NCI-H1930 (cell line): ENCODE results near the gene DST.

ENCODE experiments used
- DNase-seq, 2 experiments: peaks; one replicate each; lab custom pipeline; 2025; lab: John Stamatoyannopoulos, UW

DST gene

GRCh38 chr6:56624046-56624727 lies 18.5 kb downstream of the DST start:
- no peak for DNase-seq

GRCh38 chr6:56620229-56620868 lies 22.3 kb downstream of the DST start:
- DNase-seq, result no peak

DNA sequence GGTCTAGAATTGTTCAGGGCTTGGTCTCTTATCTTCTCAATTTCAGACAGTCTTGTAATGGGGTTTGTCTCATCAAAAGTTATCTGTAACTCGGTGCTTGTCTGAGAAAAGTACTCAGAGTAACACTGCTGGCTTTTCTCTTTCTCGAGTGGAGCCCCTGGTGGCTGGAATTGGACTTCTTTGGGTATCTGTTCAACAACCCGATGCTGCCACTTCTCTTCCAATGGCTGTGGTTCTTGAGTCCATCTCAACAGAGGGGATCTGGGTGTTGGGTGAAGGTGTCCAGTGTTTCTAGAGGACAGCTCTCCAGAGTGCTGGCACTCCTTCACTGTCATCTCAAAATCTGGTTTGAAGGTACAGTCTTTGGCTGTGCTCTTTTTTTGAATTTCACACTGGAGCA lies 24.6 kb downstream of the DST start:
- DNase-seq, result no peak

DNA sequence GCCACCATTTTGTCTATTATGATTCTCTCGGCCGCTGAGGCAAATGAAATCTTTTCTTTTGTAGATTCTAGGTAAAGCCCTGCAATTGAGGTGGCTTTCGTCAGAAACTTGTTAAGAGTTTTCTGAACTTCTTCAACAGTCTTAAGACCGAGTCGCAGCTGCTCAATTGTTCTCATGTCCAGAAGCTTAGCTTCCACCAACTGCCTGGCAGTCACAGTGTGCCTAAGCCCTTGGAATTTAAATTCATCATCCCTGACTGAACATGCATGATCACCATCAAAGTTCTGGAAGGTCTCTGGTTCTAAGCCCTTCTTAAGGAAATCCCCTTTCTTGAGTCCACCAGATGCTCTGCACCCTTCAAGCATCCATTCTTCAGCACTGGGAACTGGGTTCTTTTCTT lies 25.7 kb downstream of the DST start:
- DNase-seq, result no peak

DNA sequence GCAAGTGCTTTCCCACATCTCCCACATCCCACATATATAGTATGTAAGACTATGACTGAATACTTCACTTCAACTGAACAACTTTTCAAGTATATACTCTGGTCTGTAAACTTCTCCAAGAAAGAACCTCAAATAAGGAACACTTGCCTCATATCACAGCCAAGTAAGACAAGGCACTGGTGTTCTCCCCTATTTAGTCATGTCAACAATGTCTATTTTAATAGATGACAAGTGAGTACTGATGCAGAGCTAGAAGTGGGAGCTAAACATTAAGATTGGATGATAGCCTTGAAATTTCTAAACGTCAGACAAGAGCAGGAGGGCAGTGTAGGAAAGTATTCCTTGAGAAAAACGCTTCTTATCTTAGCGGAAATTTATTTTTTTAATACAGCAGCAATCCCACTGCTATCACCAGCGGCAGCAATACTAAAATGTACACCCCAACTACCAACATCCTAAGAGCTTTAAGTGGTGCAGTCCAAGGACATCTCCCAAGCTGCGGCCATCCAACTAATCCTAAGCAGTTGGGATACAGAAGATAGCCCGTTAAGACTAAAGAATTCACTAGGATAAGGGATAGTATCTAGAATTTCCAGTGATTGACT lies 29.3 kb downstream of the DST start:
- no peak for DNase-seq

DNA sequence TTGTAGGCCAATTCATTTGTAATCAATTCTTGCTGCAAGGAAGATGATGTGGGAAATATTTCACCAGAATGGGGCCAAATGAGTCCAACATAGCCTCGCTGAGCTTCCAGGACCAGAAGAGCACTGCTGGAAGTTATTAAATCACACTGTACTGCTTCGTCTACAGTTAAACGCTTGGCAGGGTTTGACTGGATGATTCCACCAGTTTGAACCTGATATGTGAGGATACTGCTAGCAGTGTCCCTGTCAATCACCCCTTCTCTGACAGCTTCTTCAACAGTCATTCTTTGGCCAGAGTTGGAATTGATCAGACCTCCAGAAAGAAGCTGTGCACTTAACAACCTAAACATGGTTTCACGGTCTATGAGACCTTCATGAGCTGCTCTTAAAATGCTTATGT lies 34.4 kb downstream of the DST start:
- no peak for DNase-seq

DNA sequence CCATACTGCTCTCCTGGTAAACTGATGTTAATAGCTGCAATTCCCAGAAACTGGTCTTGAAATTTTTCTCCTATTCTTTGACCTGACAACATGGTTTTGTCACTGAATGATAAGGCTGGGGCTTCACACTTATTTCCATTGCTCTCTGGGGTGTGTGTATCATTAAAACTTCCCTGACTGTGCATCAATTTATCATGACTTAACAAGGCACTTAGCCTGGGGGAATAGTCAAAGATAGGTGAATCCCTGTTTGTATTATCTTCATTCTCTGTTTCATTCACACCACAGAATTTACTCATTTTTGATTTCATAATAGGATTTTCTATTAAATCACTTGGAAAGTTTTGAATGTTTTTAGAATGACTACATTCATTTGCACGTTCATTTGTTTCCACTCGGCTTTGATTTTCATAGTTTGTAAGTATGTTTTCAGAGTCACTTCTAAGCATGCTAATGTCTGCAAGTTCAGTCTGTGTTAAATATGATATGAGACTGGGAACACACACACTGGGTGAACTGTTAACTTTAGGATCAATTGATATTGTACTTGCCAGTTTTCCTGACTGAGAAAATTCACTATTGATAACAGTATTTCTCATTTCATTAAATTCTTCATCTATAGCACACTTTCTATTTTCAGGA lies 35.5 kb downstream of the DST start:
- DNase-seq, result no peak

- DNase-seq, result no peak
Observed at GRCh38 chr6:56605435-56605834, 37.3 kb downstream of the DST start.

GRCh38 chr6:56604186-56604585 lies 38.5 kb downstream of the DST start:
- DNase-seq, result no peak

DNA sequence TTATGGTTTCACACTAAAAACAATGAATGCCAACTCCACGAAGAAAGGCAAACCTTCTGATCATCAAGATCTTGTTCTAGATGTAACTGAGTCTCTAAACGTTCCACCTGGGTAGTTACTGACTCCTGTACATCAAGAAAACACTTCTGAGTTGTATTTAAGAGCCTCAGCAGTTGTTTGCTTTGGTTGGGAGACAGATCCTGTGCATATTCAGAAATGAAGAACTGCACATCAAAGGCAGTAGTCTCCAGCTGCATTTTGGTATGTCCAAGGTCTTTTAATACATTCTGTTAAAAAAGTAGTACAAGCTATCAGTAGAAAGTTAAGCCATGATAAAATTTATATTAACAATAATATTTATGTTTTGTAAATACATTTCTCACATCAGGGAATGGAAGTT lies 41.3 kb downstream of the DST start:
- no peak for DNase-seq

DNA sequence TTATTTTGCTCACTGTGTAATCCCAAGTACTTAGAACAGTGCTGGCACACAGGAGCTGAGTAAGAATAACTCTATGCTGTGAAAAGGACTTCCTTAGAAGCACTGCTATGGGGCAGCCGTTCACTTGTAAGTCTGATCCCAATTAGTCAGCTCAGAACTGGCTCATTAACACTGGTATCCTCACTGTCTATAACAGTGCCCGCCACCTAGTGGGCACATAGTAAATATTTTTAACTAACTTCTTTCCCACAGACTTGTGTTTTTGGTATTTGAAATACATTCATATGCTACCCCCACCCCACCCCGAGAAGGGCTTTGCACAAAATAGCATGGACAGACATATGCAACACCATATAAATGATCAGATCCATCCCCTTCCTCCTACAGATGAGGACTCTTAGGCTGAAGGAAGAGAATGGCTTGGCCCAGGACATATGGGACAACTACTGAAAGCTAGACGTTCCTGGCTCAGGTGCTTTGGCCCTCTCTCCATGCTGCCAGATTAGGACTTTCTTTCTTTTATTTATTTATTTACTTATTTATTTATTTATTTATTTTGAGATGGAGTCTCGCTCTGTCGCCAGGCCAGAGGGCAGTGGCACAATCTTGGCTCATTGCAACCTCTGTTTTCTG lies 47.1 kb downstream of the DST start:
- DNase-seq, result peak; percentile 17 to 40

DNA sequence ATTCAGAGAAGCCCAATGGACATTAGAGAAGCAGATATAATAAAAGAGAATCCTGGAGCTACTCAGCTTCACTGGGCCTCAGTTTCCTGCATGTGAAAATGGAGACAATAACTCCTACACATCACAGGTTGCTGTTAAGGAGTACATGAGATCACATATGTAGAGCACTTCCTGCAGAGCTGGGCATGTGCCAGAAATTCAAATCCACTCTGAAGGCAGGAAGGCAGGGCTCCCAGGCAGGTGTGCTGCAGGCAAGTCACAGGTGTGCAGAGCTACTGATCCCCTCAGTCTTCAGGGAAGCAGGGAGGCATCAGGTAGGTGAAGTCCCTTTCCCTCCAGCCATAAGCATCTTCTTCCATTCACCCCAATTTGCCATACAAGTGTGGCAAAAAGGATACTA lies 48.0 kb downstream of the DST start:
- no peak for DNase-seq

- no peak for DNase-seq
Observed at GRCh38 chr6:56593801-56594318, 48.8 kb downstream of the DST start.

GRCh38 chr6:56582236-56582635 lies 60.5 kb downstream of the DST start:
- no peak for DNase-seq

DNA sequence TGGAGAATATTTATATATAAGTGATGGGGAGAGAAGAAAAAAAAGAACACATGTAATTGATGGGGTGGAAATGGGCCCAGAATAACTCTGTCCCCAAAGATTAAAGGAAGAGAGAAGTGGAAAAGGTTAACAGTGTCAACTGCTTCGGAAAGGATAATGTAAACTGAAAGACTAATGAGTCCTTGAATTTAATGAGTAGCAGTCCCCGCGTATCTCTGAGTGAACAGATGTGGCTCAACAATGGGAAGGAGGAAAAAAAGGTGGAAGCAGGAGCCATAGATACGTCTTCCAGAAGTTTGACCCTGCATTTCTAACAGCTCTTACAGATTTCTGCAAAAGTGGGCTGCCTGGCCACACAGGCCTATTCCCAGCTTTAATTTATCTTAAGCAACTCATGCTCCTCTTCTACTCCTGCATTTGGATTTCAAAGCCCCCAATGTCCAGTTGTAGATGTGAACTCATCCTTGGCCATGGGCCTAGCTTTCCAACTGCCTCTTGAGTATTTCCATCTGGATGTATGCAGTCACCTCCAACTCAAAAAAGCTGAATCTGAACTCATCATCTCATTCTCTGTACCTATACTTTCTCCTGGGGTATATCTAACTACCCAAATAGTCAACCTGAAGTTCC lies 61.3 kb downstream of the DST start:
- DNase-seq, result no peak

- no peak for DNase-seq
Observed at GRCh38 chr6:56580271-56580670, 62.4 kb downstream of the DST start.

DNA sequence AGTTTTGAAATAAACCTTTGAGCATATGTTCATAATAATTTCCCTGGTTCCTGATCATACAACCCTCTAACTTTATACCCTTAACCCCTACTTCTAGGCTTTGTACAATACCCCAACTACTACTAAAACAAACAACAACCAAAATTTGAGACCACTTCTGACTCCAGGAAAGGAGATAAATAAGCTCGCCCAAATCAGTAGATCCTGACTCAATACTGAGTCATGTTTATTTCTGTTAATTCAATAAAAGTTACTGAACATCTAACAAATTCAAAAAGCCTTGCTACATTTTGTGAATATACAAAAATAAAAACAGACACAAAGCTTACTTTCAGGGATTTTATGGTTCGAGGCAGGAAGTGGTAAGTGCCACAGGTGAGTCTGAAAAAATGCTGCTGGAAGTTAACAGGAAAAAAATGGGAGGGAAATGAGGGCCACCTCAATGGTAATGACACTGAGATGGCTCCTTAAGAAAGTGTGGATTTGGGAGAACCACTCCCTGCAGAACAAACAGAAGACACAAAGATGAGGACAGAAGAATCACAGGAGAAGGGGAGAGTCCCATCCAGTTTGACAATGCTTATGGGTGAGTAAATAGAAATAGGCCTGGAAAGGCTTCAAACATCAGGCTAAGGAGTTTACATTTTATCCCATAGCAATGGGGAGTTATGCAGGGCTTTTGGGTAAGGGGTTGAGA lies 63.4 kb downstream of the DST start:
- DNase-seq, result no peak

GRCh38 chr6:56575736-56576135 lies 67.0 kb downstream of the DST start:
- DNase-seq, result no peak

GRCh38 chr6:56574292-56574691 lies 68.4 kb downstream of the DST start:
- no peak for DNase-seq

DNA sequence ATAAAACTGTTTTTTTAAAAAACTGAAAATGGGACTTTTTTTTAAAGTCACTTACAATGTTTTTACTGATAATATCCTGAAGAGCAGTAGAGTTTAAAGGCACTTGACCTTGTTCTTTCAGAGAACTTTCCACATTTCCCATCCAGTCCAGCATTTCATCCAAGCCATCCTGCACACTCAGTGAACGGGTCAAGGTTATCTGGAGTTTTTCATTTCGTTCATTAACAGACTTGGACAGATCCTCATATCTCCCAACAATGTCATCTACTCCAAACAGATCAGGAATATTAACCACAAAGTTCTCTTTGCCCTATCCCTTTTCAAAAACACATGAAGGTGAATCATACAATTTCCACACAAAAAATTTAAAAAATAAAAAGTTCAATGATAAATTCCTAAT lies 69.1 kb downstream of the DST start:
- no peak for DNase-seq

GRCh38 chr6:56572788-56573471 lies 69.8 kb downstream of the DST start:
- DNase-seq, result no peak
